ENCODE data around the gene CD244. TPM values are rescaled to one million over a fixed set of nuclear protein-coding genes. Genes with fewer than 3 reads are reported as not detected.

The CD244 gene
- total RNA-seq, 1 donor from 2014 or later, result not detected

DNA sequence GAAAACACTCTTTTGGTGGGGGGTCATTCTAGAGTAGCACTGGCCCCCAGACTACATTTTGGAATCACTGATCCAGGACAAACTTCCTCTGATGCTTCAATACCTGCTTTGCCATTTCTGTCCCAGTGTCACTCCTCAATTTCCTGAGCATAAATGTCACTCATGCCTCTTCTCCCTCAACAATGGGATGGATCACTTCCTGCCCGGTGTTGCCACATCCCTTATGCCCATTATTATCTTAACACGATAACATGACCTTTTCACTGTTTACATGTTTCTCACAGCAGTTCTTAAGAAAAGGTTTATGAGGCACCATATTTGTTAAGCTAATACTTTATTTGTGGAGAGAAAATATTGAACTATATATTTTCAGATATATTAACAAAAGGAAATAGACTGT is 26.2 kb upstream of the CD244 start:
- no peak overlapping the region for H3K4me3 ChIP-seq (ENCODE audit: low read depth, low read length)
- no peak for DNase-seq (ENCODE audit: low read depth)
- TF ChIP-seq, protein P1, sequence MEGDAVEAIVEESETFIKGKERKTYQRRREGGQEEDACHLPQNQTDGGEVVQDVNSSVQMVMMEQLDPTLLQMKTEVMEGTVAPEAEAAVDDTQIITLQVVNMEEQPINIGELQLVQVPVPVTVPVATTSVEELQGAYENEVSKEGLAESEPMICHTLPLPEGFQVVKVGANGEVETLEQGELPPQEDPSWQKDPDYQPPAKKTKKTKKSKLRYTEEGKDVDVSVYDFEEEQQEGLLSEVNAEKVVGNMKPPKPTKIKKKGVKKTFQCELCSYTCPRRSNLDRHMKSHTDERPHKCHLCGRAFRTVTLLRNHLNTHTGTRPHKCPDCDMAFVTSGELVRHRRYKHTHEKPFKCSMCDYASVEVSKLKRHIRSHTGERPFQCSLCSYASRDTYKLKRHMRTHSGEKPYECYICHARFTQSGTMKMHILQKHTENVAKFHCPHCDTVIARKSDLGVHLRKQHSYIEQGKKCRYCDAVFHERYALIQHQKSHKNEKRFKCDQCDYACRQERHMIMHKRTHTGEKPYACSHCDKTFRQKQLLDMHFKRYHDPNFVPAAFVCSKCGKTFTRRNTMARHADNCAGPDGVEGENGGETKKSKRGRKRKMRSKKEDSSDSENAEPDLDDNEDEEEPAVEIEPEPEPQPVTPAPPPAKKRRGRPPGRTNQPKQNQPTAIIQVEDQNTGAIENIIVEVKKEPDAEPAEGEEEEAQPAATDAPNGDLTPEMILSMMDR (IDR thresholded peaks at IDR 0.05; ENCODE audit: insufficient read depth, low read length, poor library complexity, severe bottlenecking), result no peak

DNA sequence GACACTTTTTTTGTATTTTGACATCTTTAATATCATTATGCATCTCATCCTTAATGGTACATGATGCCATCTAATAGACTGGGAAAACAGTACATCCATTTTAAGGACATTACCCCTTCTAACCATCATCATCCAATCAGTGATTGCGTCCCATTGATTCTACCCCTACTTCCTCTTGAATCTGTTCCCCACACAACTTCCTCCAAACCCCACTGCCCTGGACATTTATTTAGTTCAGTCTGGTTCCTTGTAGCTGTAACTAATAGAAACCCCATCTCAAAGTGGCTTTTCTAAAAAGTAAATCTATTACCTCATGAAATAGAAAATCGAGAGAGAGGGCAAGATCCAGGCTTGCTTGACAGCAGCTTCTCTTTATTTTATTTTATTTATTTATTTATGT is 24.4 kb upstream of the CD244 start:
- H3K27me3 ChIP-seq (ENCODE audit: control insufficient read depth, insufficient read depth, low read length), result no peaks in the 10 kb centered on the region
- TF ChIP-seq, protein P1 (IDR thresholded peaks at IDR 0.05; ENCODE audit: insufficient read depth, low read length, poor library complexity, severe bottlenecking), result no peak
- H3K4me3 ChIP-seq (ENCODE audit: low read depth, low read length), result no peak overlapping the region
- no peaks in the 10 kb centered on the region for H3K36me3 ChIP-seq (ENCODE audit: control insufficient read depth, insufficient read depth, low read length)
- DNase-seq (ENCODE audit: low read depth), result no peak

More for the DNA sequence above, 26.2 kb upstream of the CD244 start:
- Histone ChIP-seq H3K27me3 (ENCODE audit: control insufficient read depth, insufficient read depth, low read length) (no peaks in the 10 kb centered on the region), H3K36me3 (ENCODE audit: control insufficient read depth, insufficient read depth, low read length) (no peaks in the 10 kb centered on the region)

DNA sequence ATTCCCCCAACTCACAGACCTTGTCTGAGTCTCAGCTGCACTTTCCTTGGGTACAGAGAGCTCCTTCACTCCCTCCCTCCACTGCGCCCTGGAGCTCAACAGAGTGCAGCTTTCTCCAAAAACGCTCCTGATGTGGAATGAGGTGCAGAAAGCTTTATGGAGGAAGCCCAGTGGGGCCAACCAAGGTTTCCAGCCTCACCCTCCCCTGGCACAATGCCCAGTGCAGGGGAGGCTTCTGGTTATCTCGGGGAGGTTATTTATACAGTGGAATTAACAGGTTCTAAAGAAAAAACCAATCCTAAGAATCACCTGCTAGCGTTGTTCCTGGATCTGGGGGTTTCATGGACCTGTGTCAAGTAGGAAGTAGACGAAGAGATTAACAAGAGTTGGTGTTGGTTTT is 22.4 kb upstream of the CD244 start, which contains the start of gene ITLN1:
Gene ITLN1 (minus strand): TSS at position 139 of the 400 bp plus-strand sequence. CDS start 303 bp downstream, outside the sequence.
- Histone ChIP-seq H3K36me3 (ENCODE audit: control insufficient read depth, insufficient read depth, low read length) (no peaks in the 10 kb centered on the region), H3K27me3 (ENCODE audit: control insufficient read depth, insufficient read depth, low read length) (no peaks in the 10 kb centered on the region), H3K4me3 (ENCODE audit: low read depth, low read length) (no peak within 1 kb of the TSS)
- no peak for DNase-seq (ENCODE audit: low read depth)
- TF ChIP-seq, protein P1 (IDR thresholded peaks at IDR 0.05; ENCODE audit: insufficient read depth, low read length, poor library complexity, severe bottlenecking), result no peak

DNA sequence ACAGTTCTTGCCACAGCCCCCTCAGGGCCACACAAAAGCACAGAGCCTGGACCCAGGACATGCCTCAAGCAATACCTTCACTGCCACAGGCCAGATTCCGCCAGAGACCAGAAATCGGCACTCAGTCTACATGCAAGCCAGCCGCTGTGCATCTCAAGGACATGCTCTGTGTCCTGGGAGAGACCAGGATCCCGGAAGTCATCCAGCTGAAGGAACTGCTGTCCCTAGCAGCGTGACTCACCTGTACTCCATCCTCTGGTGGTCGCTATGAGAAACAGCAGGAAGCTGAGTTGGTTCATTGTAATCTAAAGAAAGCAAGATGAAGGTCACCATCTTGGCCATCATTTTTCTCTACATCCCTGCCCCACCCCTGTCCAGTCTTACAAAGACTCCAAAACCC is 21.9 kb upstream of the CD244 start:
- no peaks in the 10 kb centered on the region for H3K27me3 ChIP-seq (ENCODE audit: control insufficient read depth, insufficient read depth, low read length)
- TF ChIP-seq, protein P1 (IDR thresholded peaks at IDR 0.05; ENCODE audit: insufficient read depth, low read length, poor library complexity, severe bottlenecking), result peak; percentile 16
- no peak overlapping the region for H3K4me3 ChIP-seq (ENCODE audit: low read depth, low read length)
- no peaks in the 10 kb centered on the region for H3K36me3 ChIP-seq (ENCODE audit: control insufficient read depth, insufficient read depth, low read length)
- no peak for DNase-seq (ENCODE audit: low read depth)

DNA sequence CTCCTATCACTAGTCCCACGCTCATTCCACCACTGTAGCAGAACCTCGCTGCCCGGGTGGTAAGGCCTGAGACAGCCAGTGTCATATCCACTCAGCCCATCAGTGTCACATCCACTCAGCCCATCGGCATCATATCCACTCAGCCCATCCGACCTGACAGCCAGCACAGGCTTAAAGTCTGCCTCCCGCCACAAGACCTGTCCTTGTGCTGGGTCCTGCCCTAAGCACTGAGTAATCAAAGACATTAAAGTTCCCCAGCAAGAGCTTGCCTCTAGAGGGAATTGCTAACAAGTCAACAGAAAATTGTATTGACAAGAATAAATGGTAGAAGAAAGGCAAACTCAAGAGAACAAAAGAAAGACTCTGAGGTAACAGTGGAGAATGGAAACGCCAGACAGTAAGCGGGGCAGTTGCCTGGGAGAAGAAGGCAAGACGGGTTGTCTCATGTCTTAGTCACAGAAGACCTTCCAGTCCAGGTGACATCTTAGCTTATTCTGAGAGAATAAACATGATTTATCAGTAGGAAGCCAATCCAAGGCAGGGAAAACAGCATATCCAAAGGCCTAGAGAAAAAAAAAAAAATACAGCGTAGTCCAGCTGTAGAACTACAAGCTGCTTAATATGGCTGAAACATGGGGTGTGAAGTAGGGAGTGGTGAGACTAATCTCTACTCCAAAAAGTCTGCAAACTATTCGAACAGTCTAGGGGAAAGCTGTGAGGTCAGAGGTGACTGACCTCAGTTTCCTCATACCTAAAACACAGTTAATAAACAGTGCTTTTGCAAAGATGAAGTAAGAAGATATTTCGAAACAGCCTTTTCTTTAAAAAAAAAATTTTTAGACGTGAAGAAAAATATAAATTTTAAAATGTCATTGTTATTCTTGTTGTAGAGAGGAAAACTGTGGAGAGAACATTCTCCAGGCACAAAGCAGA is 21.2 kb upstream of the CD244 start:
- DNase-seq (ENCODE audit: low read depth), result no peak
- no peaks in the 10 kb centered on the region for H3K36me3 ChIP-seq (ENCODE audit: control insufficient read depth, insufficient read depth, low read length)
- TF ChIP-seq, protein P1 (IDR thresholded peaks at IDR 0.05; ENCODE audit: insufficient read depth, low read length, poor library complexity, severe bottlenecking), result no peak
- H3K4me3 ChIP-seq (ENCODE audit: low read depth, low read length), result no peak overlapping the region
- no peaks in the 10 kb centered on the region for H3K27me3 ChIP-seq (ENCODE audit: control insufficient read depth, insufficient read depth, low read length)
